ENCODE results near the gene CLDN24.
"Not testable (repeated sequence)": the region's sequence is repeated elsewhere in the genome, so short reads cannot be mapped to it uniquely, and the experiment has no call there.

DNA sequence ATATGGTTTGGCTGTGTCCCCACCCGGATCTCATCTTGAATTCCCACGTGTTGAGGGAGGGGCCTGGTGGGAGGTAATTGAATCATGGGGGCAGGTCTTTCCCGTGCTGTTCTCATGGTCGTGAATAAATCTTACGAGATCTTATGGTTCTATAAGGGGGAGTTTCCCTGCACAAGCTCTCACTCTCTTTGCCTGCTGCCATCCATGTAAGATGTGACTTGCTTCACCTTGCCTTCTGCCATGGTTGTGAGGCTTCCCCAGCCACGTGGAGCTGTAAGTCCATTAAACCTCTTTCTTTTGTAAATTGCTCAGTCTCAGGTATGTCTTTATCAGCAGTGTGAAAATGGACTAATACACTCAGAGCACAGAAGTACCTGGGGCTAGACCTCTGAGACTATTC, 4.2 kb upstream of the CLDN24 start:
- TF ChIP-seq, protein P1, sequence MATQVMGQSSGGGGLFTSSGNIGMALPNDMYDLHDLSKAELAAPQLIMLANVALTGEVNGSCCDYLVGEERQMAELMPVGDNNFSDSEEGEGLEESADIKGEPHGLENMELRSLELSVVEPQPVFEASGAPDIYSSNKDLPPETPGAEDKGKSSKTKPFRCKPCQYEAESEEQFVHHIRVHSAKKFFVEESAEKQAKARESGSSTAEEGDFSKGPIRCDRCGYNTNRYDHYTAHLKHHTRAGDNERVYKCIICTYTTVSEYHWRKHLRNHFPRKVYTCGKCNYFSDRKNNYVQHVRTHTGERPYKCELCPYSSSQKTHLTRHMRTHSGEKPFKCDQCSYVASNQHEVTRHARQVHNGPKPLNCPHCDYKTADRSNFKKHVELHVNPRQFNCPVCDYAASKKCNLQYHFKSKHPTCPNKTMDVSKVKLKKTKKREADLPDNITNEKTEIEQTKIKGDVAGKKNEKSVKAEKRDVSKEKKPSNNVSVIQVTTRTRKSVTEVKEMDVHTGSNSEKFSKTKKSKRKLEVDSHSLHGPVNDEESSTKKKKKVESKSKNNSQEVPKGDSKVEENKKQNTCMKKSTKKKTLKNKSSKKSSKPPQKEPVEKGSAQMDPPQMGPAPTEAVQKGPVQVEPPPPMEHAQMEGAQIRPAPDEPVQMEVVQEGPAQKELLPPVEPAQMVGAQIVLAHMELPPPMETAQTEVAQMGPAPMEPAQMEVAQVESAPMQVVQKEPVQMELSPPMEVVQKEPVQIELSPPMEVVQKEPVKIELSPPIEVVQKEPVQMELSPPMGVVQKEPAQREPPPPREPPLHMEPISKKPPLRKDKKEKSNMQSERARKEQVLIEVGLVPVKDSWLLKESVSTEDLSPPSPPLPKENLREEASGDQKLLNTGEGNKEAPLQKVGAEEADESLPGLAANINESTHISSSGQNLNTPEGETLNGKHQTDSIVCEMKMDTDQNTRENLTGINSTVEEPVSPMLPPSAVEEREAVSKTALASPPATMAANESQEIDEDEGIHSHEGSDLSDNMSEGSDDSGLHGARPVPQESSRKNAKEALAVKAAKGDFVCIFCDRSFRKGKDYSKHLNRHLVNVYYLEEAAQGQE (IDR thresholded peaks at IDR 0.05) = not testable (repeated sequence)
- TF ChIP-seq, protein P2, sequence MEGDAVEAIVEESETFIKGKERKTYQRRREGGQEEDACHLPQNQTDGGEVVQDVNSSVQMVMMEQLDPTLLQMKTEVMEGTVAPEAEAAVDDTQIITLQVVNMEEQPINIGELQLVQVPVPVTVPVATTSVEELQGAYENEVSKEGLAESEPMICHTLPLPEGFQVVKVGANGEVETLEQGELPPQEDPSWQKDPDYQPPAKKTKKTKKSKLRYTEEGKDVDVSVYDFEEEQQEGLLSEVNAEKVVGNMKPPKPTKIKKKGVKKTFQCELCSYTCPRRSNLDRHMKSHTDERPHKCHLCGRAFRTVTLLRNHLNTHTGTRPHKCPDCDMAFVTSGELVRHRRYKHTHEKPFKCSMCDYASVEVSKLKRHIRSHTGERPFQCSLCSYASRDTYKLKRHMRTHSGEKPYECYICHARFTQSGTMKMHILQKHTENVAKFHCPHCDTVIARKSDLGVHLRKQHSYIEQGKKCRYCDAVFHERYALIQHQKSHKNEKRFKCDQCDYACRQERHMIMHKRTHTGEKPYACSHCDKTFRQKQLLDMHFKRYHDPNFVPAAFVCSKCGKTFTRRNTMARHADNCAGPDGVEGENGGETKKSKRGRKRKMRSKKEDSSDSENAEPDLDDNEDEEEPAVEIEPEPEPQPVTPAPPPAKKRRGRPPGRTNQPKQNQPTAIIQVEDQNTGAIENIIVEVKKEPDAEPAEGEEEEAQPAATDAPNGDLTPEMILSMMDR (IDR thresholded peaks at IDR 0.05) = not testable (repeated sequence)
